ENCODE data around the gene B3GNT7.

B3GNT7 gene

GRCh38 chr2:231380307-231380706, 15.2 kb upstream of the B3GNT7 start:
- no peak for DNase-seq
- no peak overlapping the region for H3K4me3 Mint-ChIP-seq
- H3K27me3 Mint-ChIP-seq (ENCODE audit: low read depth, poor library complexity), result peaks cover 29% of the 10 kb centered on the region
- peaks cover 8% of the 10 kb centered on the region for H3K36me3 Mint-ChIP-seq (ENCODE audit: low read depth)
- peaks cover 13% of the 10 kb centered on the region for H3K9me3 Mint-ChIP-seq
- H3K4me1 Mint-ChIP-seq, result peaks cover 28% of the 10 kb centered on the region
- TF ChIP-seq, protein P1, sequence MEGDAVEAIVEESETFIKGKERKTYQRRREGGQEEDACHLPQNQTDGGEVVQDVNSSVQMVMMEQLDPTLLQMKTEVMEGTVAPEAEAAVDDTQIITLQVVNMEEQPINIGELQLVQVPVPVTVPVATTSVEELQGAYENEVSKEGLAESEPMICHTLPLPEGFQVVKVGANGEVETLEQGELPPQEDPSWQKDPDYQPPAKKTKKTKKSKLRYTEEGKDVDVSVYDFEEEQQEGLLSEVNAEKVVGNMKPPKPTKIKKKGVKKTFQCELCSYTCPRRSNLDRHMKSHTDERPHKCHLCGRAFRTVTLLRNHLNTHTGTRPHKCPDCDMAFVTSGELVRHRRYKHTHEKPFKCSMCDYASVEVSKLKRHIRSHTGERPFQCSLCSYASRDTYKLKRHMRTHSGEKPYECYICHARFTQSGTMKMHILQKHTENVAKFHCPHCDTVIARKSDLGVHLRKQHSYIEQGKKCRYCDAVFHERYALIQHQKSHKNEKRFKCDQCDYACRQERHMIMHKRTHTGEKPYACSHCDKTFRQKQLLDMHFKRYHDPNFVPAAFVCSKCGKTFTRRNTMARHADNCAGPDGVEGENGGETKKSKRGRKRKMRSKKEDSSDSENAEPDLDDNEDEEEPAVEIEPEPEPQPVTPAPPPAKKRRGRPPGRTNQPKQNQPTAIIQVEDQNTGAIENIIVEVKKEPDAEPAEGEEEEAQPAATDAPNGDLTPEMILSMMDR (IDR thresholded peaks at IDR 0.05), result no peak
- H3K27ac Mint-ChIP-seq, result no peak overlapping the region

GRCh38 chr2:231380991-231381847, 14.3 kb upstream of the B3GNT7 start:
- H3K27ac Mint-ChIP-seq, result peak overlapping the region; percentile 47
- H3K36me3 Mint-ChIP-seq (ENCODE audit: low read depth), result peaks cover 17% of the 10 kb centered on the region
- H3K4me3 Mint-ChIP-seq, result no peak overlapping the region
- DNase-seq, result no peak
- H3K9me3 Mint-ChIP-seq, result peaks cover 22% of the 10 kb centered on the region
- H3K4me1 Mint-ChIP-seq, result peaks cover 24% of the 10 kb centered on the region
- peaks cover 25% of the 10 kb centered on the region for H3K27me3 Mint-ChIP-seq (ENCODE audit: low read depth, poor library complexity)
- TF ChIP-seq, protein P1 (IDR thresholded peaks at IDR 0.05), result no peak

DNA sequence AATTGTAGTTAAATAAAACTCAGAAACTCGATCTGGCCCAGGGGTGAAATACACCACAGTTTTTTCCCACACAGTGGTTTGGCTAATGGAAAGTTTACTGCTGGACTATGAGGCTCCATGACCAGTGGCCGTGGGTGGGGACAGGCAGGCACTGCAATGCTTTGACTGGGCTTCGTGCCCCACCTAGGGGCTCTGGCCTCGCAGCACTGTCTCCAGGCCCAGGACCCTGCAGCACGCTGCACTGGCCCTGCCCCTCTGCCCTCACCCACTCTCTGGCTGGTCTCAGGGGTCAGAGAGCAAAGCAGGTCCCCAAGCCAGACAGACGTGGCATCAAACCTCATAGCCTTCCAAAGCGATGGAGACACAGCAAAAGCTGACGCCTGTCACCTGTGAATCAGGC, 13.4 kb upstream of the B3GNT7 start:
- TF ChIP-seq, protein P1 (IDR thresholded peaks at IDR 0.05), result no peak
- H3K4me1 Mint-ChIP-seq, result peaks cover 16% of the 10 kb centered on the region
- no peak overlapping the region for H3K4me3 Mint-ChIP-seq
- no peak overlapping the region for H3K27ac Mint-ChIP-seq
- H3K9me3 Mint-ChIP-seq, result peaks cover 22% of the 10 kb centered on the region
- peaks cover 20% of the 10 kb centered on the region for H3K27me3 Mint-ChIP-seq (ENCODE audit: low read depth, poor library complexity)
- DNase-seq, result no peak
- peaks cover 20% of the 10 kb centered on the region for H3K36me3 Mint-ChIP-seq (ENCODE audit: low read depth)

DNA sequence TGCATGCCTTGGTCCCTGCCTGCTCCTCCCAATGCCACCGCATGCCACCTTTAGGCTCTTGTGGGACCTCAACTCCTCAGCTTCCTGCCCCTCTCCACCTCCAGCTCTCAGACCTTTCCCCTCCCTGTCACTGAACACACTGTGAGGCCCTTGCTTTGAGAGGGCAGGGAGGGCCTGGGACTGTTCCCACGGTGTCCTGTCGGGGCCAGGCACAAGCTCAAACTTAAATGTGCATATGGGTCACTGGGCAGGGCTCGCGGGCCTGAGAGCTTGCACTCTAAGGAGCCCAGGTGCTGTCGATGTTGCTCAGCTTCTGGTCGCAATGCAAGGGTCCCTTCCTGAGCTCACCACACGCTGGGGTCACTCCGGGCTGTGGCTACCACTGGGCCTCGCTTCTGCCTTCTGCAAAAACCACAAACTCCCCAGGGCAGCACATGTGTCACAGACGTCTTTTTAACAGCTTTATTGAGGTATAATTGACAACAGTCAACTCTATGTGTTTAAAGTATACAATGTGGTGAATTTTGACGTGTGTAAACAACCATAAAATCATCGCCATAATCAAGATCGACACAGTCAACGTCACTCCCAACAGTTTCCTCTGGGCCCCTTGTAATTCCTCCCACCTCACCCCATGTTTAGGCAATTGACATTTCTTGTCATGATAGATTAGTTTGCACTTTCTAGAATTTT, 11.9 kb upstream of the B3GNT7 start:
- DNase-seq, result no peak

DNA sequence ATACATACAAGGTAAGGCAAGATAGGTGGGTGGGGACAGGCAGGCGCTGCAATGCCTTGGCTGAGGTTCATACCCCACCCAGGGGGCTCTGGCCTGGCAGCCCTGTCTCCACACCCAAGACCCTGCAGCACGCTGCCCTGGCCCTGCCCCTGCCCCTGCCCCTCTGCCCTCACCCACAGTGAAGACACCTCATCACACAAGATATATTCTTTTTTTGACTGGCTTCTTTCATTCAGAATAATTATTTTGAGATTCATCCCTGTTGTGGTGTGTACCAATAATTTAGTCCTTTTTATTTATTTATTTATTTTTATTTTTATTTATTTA, 11.4 kb upstream of the B3GNT7 start:
- Mint-ChIP-seq H3K36me3 (ENCODE audit: low read depth) (peaks cover 20% of the 10 kb centered on the region), H3K27me3 (ENCODE audit: low read depth, poor library complexity) (peaks cover 11% of the 10 kb centered on the region), H3K9me3 (peaks cover 22% of the 10 kb centered on the region), H3K4me3 (no peak overlapping the region), H3K4me1 (peaks cover 12% of the 10 kb centered on the region), H3K27ac (no peak overlapping the region)
- TF ChIP-seq, protein P1 (IDR thresholded peaks at IDR 0.05), result no peak
- no peak for DNase-seq

More for the DNA sequence above, 11.9 kb upstream of the B3GNT7 start:
- Mint-ChIP-seq H3K27me3 (ENCODE audit: low read depth, poor library complexity) (peaks cover 9% of the 10 kb centered on the region), H3K9me3 (peaks cover 22% of the 10 kb centered on the region), H3K36me3 (ENCODE audit: low read depth) (peaks cover 20% of the 10 kb centered on the region), H3K27ac (peak overlapping the region; percentile 79), H3K4me1 (peaks cover 9% of the 10 kb centered on the region), H3K4me3 (no peak overlapping the region)
- TF ChIP-seq, protein P1 (IDR thresholded peaks at IDR 0.05), result no peak

Data from nephron progenitor cell (in vitro differentiated cells).